SK-N-MC (cell line): ENCODE results near the gene LINGO4.

Experiments
- EZH2 ChIP-seq: fragments of 200-600 bp; sonication (generic); IDR thresholded peaks from one replicate; pipeline ENCODE4 v1.6.1; 2017; ENCODE audit warnings: antibody characterized with exemption
- FOXP2 ChIP-seq: optimal IDR thresholded peaks from 2 replicates; pipeline ENCODE3; 2011; ENCODE audit warnings: mild to moderate bottlenecking, moderate library complexity; ENCODE audit not compliant: insufficient read depth; ENCODE audit errors: extremely low read length, control extremely low read depth
- POLR2AphosphoS5 ChIP-seq: IDR thresholded peaks from 2 replicates; pipeline ENCODE4 v1.6.1; 2012; ENCODE audit warnings: mild to moderate bottlenecking, low read depth, low read length, borderline replicate concordance

DNA sequence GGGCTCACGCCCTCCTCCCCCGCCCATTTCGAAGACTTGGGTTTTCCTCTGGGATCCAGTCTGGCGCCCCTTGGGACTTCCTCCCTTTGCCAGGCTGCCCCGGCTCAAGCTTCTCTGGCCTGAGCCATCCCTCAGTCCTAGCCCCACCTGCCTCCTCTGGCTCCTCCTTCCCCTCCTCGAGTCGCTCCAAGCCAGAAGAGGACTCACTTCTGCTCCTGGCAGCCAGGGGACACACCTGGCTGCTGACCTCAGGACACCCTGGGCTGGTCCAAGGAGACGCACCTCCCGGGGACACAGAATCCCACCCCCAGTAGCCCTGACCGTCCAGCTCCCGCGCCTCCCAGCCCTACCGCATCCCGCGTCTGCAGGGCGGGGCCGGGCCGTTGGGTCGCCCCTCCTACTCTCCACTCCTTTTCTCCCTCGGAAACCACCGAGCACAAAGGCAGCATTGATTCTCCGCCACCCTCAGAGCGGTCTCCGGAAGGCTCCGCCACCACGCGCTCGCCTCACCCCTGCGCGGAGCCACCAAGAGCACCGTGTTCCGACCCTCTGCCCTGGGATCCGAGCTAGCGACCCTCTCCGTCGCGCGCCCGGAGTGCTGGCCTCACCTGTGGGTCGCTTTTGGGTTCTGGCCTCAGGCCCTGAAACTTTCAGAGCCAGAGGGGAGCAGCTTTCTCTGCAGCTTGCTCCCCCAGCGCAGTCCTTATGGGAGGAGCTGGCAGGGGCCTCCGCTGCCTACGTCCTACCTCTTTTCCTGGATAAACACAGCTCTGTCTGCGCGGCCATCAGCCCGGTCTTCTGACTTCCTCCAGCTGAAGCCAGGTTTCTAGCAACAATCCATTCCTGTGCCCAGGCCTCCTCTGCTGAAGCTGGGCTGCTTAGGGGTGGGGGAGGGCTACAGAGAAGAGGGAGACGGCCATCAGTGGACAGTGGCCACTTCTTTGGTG, 34.5 kb upstream of the LINGO4 start, which contains the start of gene C2CD4D:
- TF ChIP-seq EZH2 (no peak), POLR2AphosphoS5 (no peak), FOXP2 (no peak)
